Measurements from ENCODE around the gene ATP7B. TPM values are rescaled to one million over a fixed set of nuclear protein-coding genes. Genes with fewer than 3 reads are reported as not detected.
"Not testable (repeated sequence)": the region's sequence is repeated elsewhere in the genome, so short reads cannot be mapped to it uniquely, and the experiment has no call there.

The ATP7B gene
- total RNA-seq, 1 donor from 2014 or later = 7.7 TPM

DNA sequence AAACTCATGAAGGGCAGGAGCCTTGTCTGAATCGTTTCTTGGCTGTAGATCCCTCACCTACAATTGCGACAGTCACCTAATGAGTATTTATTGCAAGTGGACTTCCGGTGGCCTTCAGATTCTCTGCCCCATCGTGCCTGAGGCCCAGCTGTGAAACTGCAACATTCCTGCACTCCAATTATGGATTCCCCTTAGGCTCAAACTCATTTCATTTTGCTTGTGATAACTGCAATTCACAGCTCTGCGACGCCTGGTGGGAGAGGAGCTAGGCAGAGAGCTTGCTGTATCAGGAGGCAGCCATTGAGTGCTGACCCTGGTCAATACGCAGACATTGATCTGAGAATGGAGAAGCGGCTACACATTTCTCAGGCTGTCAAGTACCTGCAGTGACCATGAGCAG lies 90.5 kb downstream of the ATP7B start:
- no peak for DNase-seq

GRCh38 chr13:51920267-51920666 lies 91.0 kb downstream of the ATP7B start:
- DNase-seq = no peak

DNA sequence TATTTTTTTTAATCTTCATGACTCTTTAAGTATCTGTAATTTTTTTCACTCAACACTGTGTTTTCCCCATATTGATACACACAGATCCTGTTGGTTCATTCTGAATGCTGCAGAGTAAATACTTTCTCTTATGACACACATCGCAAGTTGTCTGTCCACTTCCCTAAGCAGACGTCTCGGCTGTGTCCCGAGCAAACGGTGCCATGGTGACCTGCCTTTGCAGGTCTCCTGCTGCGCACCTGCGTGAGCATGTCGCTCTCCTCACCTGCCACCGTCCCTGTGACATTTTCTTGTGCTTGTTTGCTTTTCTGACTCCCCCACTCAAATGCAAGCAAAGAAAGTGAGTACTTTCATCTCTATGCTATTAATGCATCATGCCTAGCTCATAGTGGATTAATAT lies 91.7 kb downstream of the ATP7B start:
- DNase-seq = no peak

DNA sequence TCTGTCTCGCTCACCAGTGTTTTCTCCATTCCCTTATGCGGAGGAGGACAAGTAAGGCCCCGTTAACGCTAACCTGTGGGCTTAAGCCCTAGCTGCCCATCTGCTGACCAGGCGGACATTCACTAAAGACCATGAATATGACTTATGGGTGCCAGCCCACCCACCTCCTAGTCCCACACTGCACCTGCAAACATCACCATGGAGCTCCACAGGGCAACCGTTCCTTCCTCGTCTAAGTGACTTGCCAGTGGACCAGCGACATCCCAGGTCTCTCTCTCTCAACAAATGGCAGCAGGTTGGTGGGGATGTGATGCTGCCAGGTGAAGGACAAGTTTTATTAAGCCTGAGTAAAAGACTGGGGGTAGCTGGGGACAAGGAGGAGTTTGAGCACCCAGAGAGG lies 94.3 kb downstream of the ATP7B start:
- DNase-seq = no peak

DNA sequence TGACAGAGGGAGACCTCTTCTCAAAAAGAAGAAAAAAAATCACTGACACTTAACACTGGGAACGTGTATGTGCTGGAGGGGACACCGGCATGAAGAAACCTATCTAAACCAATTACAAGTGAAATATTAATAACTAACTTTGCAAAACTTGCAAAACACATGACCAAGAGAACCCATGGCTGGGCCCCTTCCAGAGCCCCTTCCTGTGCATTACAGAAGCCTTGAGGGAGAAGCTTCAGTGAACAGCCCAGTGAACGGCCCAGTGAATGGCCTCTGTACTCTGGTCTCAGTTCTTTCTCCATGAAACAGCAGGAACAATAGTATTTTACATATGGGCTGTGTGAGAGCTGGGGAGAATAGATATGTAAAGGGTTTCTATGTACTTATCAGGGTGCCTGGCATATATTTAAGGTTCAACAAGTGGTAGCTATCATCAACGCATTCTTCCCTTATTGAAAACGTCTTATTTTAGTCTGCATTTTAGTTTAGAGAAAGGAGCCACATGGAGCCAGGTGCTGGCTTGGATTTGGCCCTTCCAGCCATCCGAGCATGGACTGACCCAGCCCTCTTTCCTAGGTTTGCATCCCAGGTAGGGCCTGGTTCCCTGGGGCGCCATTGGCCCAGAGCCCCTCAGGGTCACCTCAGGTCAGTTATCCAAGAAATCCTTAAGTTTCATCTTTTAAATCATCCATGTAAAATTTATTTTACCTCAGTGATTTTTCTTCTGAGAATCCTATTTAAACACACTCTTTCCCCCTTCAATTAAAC lies 95.0 kb downstream of the ATP7B start:
- DNase-seq = no peak

- no peak for DNase-seq
Measured at GRCh38 chr13:51914137-51914493, 97.1 kb downstream of the ATP7B start.

DNA sequence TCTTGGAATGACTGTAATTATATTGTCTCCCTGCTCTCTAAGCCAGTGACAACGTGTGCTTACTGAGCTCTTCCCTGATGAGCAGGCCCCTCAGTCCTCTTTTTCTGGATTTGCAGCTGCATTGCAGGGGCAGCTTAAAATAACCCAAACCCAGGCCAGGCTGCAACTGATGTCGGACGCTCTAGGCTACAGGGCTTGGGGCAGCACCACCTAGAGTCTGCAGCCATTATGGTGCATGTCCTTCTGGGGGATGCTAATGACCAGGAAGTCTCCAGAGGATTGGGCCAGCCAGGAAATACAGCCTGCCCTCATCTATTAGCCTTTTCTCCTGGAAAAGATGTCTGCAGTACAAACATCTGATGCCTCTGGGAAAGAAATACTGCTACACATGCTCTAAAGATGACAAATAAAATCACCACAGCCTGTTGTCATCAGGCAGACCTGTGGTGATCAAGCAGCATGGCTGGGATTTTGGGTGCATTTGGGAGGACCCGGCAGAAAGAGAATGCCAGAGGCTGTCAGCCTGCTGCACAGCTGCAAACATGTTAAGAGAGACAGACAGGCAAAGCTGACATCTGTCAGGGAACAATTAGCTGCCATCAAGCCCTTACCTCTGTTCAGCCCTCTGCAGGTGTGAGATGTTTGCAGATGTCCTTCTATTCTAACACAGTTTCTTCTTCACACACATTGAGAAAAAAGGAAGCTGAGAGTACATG lies 97.7 kb downstream of the ATP7B start:
- no peak for DNase-seq

DNA sequence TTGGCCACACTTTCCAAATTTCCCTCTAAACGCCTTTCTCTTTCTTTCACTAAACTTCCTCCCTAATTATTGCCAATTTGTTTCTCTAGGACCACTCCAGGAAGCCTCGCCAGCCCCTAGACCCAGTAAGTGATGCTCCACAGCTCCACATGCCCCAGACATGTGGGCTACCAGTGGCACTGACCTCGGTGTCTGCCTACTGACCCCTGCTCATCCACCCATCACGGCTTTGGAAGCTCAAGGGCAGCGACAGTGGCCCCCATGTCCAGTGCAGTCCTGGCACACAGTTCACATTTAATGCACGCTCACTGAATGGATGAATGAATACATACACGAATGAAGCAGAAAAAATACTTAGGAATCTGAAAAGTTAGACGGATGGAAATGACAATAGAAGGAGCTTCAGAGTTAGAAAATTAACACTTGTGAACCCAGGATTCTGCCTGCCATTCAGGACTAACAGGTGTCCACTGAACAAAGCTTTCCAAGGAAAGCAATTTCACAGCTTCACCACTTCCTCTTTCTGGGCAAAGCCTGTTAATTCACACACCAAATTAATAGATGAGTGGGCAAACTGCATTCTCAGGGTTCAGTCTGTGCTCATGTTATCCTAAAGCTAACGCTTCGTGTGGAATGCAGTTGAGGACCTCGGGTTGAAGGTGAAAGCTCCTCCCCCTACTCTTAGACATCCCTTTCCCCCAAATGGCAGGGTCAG lies 98.6 kb downstream of the ATP7B start:
- no peak for DNase-seq

GRCh38 chr13:51912091-51912490 lies 99.2 kb downstream of the ATP7B start:
- no peak for DNase-seq

GRCh38 chr13:51910508-51910907 lies 100.7 kb downstream of the ATP7B start:
- DNase-seq = no peak

GRCh38 chr13:51909265-51909664 lies 102.0 kb downstream of the ATP7B start:
- DNase-seq = not testable (repeated sequence)

- no peak for DNase-seq
Measured at GRCh38 chr13:51907040-51907732, 104.1 kb downstream of the ATP7B start.

GRCh38 chr13:51906581-51906980 lies 104.7 kb downstream of the ATP7B start:
- no peak for DNase-seq

GRCh38 chr13:51905787-51906186 lies 105.5 kb downstream of the ATP7B start:
- DNase-seq = no peak

DNA sequence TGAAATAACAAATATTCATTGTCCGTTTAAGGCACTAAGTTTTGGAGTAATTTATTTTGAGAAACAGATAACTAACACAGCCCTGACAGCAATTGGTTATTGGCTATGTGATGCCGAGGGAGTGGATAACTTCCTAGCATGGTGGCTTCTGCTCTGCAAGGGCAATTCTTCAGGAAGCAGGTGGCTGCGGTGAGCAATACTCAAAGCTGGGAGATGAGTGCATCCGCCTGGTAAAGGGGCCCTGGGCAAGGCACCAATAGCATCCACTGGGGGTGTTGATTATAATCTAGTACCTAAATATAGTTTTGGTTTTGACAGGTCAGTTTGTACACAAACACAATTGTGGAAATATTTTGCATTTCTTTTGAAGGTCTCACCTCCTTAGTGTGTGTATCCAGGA lies 108.5 kb downstream of the ATP7B start:
- DNase-seq = no peak

DNA sequence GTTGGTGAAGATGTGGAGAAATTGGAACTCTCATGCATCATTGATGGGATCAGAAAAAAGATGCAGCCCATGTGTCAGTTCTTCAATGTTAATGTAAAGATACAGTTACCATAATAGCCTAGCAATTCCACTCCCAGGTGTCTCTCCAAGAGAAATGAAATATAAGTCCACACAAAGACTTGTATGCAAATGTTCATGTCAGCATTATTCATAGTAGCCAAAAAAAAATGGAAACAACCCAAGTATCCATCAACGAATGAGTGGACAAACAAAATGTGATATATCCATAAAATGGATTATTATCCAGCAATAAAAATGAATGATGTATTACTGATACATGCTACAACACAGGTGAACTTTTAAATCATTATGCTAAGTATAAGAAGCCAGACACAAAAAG lies 110.8 kb downstream of the ATP7B start:
- DNase-seq = no peak

- DNase-seq = no peak
Measured at GRCh38 chr13:51895906-51896888, 115.1 kb downstream of the ATP7B start.

DNA sequence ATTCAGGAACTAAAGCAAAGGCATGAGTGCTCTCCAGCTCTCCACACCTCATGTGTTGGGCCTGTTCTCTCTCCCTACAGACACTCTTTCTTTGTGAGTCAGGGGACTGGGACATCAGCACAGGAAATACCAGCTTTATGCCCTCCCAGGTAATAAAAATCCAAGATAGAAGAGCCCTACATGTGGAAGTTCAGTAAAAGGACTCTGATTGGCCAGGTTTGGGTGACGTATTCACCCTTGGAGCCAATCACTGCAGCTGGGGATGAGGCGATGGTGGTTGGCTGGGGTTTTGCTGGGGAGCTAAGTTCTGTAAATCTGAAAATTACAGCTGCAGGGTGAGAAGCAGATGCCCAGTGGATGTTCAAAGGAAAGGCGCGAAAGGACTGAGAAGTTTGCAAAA lies 117.0 kb downstream of the ATP7B start:
- DNase-seq = no peak

DNA sequence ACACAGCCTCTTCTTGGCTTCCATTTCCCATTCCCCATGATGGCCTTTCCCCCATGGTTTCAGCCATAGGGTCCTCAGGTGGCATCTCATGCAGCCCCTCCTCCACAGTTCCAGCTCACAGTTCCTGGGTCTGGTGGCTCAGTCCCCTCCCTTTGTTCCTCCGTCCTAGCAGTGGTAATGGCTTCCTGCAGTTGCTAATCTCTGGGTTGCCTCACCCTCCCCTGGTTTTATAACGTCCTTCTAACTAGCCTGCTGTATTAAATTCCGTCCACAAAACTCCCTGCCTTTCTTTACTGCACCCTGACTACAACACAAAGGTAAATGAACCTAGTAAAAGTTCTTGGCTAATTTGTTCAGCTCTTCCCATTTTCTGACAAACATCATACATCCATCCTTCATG lies 118.6 kb downstream of the ATP7B start:
- no peak for DNase-seq

DNA sequence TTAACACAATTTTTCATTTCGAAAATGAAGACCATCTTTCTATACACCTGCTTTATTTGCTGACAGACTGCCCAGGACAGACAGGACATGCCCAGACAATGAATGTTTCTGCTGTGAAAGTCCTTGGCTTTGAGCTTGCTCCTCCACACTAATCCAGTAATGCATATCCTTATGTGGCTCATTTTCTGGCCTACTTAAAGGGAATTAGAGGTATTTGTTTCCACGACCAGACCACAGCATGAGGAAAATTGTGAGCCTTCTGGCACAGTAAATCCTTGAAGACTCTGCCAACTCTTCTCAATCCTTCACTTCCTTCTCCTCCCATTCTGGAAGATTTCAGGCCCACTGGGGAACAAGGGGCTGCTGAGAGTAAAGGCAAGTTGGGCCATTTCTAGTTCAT lies 123.8 kb downstream of the ATP7B start:
- DNase-seq = no peak

DNA sequence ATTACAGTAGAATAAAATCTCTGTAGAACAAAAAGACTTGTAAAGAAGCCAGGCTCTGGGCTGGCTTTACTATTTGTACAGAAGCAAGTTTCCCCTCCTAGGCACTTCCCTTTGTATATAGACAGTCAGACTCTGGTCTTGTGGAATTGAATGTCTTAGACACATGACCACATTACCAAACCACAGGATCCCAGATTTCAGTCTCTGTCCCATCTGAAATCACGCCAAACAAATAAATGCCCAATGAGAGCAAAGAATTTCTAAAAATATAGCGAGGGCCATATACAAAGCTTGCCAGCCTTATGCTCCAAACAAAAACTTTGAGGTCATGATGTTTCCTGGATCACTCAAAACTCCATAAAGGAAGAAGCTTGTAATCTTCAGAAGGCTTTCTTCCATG lies 125.6 kb downstream of the ATP7B start:
- DNase-seq = no peak

DNA sequence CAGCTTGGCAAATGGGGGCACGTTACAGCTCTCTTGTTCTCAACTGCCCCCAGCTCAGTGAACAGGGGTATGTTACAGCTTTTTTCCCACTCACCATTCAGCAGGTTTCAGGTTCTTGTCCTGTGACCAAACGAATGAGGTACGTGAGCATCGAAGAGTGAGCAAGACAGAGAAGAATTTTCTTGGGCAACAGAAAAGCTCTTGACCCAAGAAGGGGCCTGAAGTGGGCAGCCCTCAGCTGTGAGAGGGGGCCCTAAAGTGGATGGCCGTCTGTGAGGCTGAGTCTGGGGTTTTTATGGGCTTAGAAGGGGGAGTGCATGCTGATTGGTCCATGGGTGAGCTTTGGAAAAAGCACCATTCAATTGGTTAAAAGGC lies 128.0 kb downstream of the ATP7B start:
- no peak for DNase-seq
